Thymus (tissue), 11 donors: Measurements from ENCODE around the gene CORT. TPM values are rescaled to one million over a fixed set of nuclear protein-coding genes. Genes with fewer than 3 reads are reported as not detected.

ENCODE experiments used
- DNase-seq, 9 donors: peaks; one replicate each; pipeline ENCODE4 v3.0.0-alpha.2; 2013; ENCODE audit warnings: low spot score in 9 of 9, low read depth in 6 of 9, missing footprints in 1 of 9
- H3K27ac ChIP-seq, 2 donors: one replicate each; pipeline ENCODE4 v1.5.1; 2013; ENCODE audit warnings: control low read depth in 1 of 2, low read depth in 1 of 2, low read length in 1 of 2, mild to moderate bottlenecking in 1 of 2, moderate library complexity in 1 of 2
- H3K27me3 ChIP-seq, 2 donors: one replicate each; pipeline ENCODE4 v1.5.1; 2013; ENCODE audit warnings: low read length in 1 of 2; ENCODE audit not compliant: control insufficient read depth in 2 of 2, insufficient read depth in 1 of 2
- H3K36me3 ChIP-seq, 2 donors: one replicate each; pipeline ENCODE4 v1.5.1; 2013; ENCODE audit warnings: low read length in 1 of 2, mild to moderate bottlenecking in 1 of 2, moderate library complexity in 1 of 2; ENCODE audit not compliant: control insufficient read depth in 2 of 2, insufficient read depth in 2 of 2
- H3K4me1 ChIP-seq, 2 donors: one replicate each; pipeline ENCODE4 v1.5.1; 2013; ENCODE audit warnings: low read length in 2 of 2; ENCODE audit not compliant: control insufficient read depth in 2 of 2, insufficient read depth in 2 of 2
- H3K4me3 ChIP-seq, 2 donors: one replicate each; pipeline ENCODE4 v1.5.1; 2013; ENCODE audit warnings: low read length in 2 of 2, control low read depth in 1 of 2, mild to moderate bottlenecking in 1 of 2
- H3K9me3 ChIP-seq, 2 donors: one replicate each; pipeline ENCODE4 v1.5.1; 2013; ENCODE audit warnings: low read length in 1 of 2, mild to moderate bottlenecking in 1 of 2; ENCODE audit not compliant: control insufficient read depth in 2 of 2, insufficient read depth in 1 of 2
- WGBS: extraction: QIAGEN DNeasy Blood & Tissue Kit; methylation state at CpG from one replicate; pipeline ENCODE4 v1.1.7; 2013; 5-methylcytosine and 5-hydroxymethylcytosine counted together
- polyA plus RNA-seq: library from polyadenylated mRNA; stranded (reverse); fragments of 200-250 nt; gene quantifications from one replicate; pipeline ENCODE4 v1.2.3, GENCODE V29; 2013
- total RNA-seq: library from RNA; stranded (reverse); fragments of 120-200 nt; gene quantifications from one replicate; pipeline ENCODE4 v1.2.4, GENCODE V29; 2013
- donor health status: healthy.

Gene CORT
- total and polyA plus RNA-seq, 2 donors, result 0.24 to 0.71 TPM

DNA sequence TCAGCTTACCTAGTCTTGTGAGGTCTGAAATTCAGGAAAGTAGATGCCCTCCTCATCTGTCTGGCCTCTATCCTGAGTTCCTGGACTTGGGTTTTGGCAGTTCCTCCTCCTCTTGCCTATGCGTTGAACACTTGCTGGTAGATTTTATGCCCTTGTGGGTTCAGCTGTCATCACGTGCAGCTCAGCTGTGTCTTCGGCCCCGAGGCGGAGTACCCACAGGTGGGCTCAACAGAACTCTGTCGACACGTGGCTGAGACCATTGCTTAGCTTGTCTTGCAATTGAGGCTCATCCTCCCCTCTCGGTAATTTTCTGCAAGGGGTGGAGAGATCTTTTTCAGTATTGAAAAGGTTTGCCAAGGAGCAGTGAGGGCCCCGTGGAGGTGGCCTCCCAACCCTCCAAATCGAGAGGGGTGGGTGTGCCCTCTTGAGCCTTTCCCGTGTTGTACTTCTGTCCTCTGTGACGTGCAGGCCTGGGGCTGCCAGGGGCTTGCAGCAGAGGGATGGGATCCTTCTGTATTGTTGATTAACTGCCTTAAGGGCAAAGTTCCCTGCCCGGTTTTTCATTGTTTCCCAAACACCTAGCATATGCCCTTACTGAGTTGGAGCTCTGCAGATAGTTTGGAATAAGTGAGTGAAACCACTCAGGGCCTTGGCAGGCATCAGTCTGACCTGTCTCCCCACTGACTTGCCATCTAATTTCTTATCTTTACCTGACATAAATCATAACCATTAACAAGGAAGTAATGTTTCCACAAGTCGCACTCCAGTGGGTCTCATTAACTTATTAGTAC, 16.7 kb upstream of the CORT start:
- peaks cover 0 to 6% of the 10 kb centered on the region in 2 donors for H3K9me3 ChIP-seq
- WGBS, result 91% methylated on average over 14 of the region's 14 CpGs
- DNase-seq, result peak in 1 of 9 donors; percentile 20
- H3K27me3 ChIP-seq, result no peaks in the 10 kb centered on the region
- no peak overlapping the region for H3K27ac ChIP-seq
- H3K4me3 ChIP-seq, result no peak overlapping the region
- H3K4me1 ChIP-seq, result peaks cover 3 to 17% of the 10 kb centered on the region in 2 donors
- peaks cover 0 to 3% of the 10 kb centered on the region in 2 donors for H3K36me3 ChIP-seq

GRCh38 chr1:10433790-10434189, 16.0 kb upstream of the CORT start:
- peaks cover 3 to 15% of the 10 kb centered on the region in 2 donors for H3K4me1 ChIP-seq
- DNase-seq, result no peak
- H3K27me3 ChIP-seq, result no peaks in the 10 kb centered on the region
- H3K4me3 ChIP-seq, result no peak overlapping the region
- 96% methylated on average over 11 of the region's 11 CpGs for WGBS
- H3K27ac ChIP-seq, result no peak overlapping the region
- H3K9me3 ChIP-seq, result peaks cover 0 to 6% of the 10 kb centered on the region in 2 donors
- peaks cover 0 to 3% of the 10 kb centered on the region in 2 donors for H3K36me3 ChIP-seq

GRCh38 chr1:10434590-10434989, 15.2 kb upstream of the CORT start:
- Histone ChIP-seq H3K36me3 (peaks cover 0 to 3% of the 10 kb centered on the region in 2 donors), H3K27ac (no peak overlapping the region), H3K4me1 (peaks cover 3 to 15% of the 10 kb centered on the region in 2 donors), H3K27me3 (no peaks in the 10 kb centered on the region), H3K4me3 (no peak overlapping the region), H3K9me3 (peaks cover 0 to 6% of the 10 kb centered on the region in 2 donors)
- WGBS, result 98% methylated on average over 5 of the region's 5 CpGs
- DNase-seq, result no peak

DNA sequence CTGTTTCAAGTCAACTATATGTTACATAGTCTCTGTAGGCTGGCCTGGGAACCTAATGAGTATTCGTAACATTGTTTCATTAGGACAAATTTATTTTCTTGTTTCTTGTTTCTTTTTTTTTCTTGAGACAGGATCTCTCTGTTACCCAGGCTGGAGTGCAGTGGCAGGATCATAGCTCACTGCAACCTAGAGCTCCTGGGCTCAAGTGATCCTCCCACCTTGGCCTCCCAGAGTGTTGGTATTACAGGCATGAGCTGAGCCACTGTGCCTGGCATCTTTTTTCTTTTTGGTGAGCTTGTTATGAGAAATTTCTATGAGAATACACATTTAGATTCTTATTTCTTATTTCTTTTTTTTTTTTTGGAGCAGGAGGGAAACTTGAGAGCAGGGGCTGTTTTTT, 12.8 kb upstream of the CORT start:
- 100% methylated on average over 1 of the region's 1 CpG for WGBS
- H3K4me1 ChIP-seq, result peaks cover 0 to 13% of the 10 kb centered on the region in 2 donors
- H3K27me3 ChIP-seq, result no peaks in the 10 kb centered on the region
- no peak for DNase-seq
- no peak overlapping the region for H3K4me3 ChIP-seq
- no peak overlapping the region for H3K27ac ChIP-seq
- H3K9me3 ChIP-seq, result no peaks in the 10 kb centered on the region
- peaks cover 5 to 6% of the 10 kb centered on the region in 2 donors for H3K36me3 ChIP-seq

DNA sequence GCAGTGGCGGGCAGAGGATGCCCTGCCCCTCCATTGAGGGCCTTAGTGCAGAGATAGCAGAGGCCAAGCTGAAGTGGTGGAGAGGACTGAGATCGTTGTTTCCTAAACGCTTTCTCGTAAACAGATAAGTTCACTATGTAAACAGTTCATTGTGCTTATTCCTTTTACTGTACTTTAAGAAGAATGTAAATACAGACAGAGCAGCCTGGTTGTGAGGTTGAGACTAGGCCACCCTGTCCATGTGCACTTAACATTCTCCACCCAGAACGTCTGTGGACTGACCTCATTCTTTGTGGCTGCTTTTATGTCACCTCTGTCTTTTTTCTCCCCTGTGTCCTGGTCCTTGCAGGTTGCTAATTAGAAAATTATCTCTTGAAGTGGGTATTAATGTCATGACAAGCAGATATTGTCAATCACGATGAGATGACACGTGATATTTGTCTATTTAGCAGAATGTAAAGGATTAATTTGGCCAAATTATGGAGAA, 11.1 kb upstream of the CORT start:
- Histone ChIP-seq H3K36me3 (peaks cover 5 to 6% of the 10 kb centered on the region in 2 donors), H3K4me1 (peaks cover 0 to 13% of the 10 kb centered on the region in 2 donors), H3K27me3 (no peaks in the 10 kb centered on the region), H3K27ac (no peak overlapping the region), H3K4me3 (no peak overlapping the region), H3K9me3 (no peaks in the 10 kb centered on the region)
- WGBS, result 92% methylated on average over 7 of the region's 7 CpGs
- DNase-seq, result no peak

DNA sequence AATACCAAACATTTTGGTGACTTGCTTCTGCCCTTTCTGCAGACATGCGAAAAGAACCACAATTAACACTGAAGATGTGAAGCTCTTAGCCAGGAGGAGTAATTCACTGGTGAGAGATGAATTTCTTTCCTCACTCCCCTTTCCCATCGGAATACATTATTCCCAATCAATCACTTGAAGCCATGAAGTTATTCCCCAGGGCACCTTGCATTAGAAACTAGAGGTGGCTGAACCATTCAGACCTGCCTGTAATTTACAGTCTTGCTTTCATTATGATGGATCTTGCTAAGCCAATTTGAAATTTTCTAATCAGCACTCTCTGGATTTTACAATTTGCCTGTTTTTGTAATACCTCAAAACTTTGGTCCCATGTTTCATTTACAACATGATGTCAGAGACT, 9.5 kb upstream of the CORT start:
- WGBS, result 98% methylated on average over 2 of the region's 2 CpGs
- Histone ChIP-seq H3K27me3 (no peaks in the 10 kb centered on the region), H3K4me3 (no peak overlapping the region), H3K4me1 (peaks cover 0 to 13% of the 10 kb centered on the region in 2 donors), H3K27ac (no peak overlapping the region), H3K9me3 (no peaks in the 10 kb centered on the region), H3K36me3 (peaks cover 6 to 13% of the 10 kb centered on the region in 2 donors)
- DNase-seq, result no peak

GRCh38 chr1:10440794-10441193, 9.0 kb upstream of the CORT start:
- DNase-seq, result peak in 5 of 9 donors; percentile 45 to 77 (median 56)
- H3K27ac ChIP-seq, result peak overlapping the region in 1 of 2 donors; percentile 84
- no peaks in the 10 kb centered on the region for H3K27me3 ChIP-seq
- no peaks in the 10 kb centered on the region for H3K9me3 ChIP-seq
- H3K4me1 ChIP-seq, result peaks cover 0 to 13% of the 10 kb centered on the region in 2 donors
- H3K4me3 ChIP-seq, result no peak overlapping the region
- 72% methylated on average over 5 of the region's 5 CpGs for WGBS
- peaks cover 5 to 13% of the 10 kb centered on the region in 2 donors for H3K36me3 ChIP-seq

DNA sequence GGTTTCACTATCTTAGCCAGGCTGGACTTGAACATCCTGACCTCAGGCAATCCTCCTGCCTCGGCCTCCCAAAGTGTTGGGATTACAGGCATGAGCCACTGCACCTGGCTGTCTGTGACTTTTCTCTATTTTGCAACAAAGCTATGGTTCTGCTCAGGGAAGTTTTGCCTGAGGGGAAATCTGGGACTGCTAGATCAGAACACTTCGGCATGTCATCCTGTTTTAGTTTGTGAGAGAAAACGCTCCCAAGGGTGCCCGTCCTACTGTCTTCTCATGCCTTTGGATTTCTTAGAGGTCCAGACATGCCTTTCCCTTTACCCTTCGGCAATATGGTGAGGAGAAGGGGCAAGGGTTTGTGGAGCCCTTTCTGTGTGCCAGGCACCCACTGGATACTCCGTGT, 5.6 kb upstream of the CORT start:
- WGBS, result 97% methylated on average over 6 of the region's 6 CpGs
- Histone ChIP-seq H3K27ac (no peak overlapping the region), H3K4me3 (no peak overlapping the region), H3K27me3 (no peaks in the 10 kb centered on the region), H3K4me1 (peaks cover 0 to 13% of the 10 kb centered on the region in 2 donors), H3K9me3 (no peaks in the 10 kb centered on the region), H3K36me3 (peaks cover 5 to 16% of the 10 kb centered on the region in 2 donors)
- DNase-seq, result no peak

- no peaks in the 10 kb centered on the region for H3K27me3 ChIP-seq
- H3K4me3 ChIP-seq, result no peak overlapping the region
- no peak overlapping the region for H3K27ac ChIP-seq
- peaks cover 7 to 22% of the 10 kb centered on the region in 2 donors for H3K36me3 ChIP-seq
- no peaks in the 10 kb centered on the region for H3K9me3 ChIP-seq
- 98% methylated on average over 7 of the region's 7 CpGs for WGBS
- no peak for DNase-seq
- peaks cover 0 to 13% of the 10 kb centered on the region in 2 donors for H3K4me1 ChIP-seq
Measured at GRCh38 chr1:10444795-10445397, 4.9 kb upstream of the CORT start.
